Stimulated activated CD4-positive, alpha-beta T cell treated with anti-CD3 and anti-CD28 coated beads, TNF-alpha, amount 100 ng/mL, for 1 hour (primary cell): Measurements from ENCODE around the gene TJP2.
"Not testable (repeated sequence)": the region's sequence is repeated elsewhere in the genome, so short reads cannot be mapped to it uniquely, and the experiment has no call there.

ENCODE experiments used
- DNase-seq, 3 donors: peaks; one replicate each; pipeline ENCODE4 v3.0.0-alpha.2; 2020; ENCODE audit warnings: low read depth in 3 of 3, low spot score in 1 of 3

The TJP2 gene

DNA sequence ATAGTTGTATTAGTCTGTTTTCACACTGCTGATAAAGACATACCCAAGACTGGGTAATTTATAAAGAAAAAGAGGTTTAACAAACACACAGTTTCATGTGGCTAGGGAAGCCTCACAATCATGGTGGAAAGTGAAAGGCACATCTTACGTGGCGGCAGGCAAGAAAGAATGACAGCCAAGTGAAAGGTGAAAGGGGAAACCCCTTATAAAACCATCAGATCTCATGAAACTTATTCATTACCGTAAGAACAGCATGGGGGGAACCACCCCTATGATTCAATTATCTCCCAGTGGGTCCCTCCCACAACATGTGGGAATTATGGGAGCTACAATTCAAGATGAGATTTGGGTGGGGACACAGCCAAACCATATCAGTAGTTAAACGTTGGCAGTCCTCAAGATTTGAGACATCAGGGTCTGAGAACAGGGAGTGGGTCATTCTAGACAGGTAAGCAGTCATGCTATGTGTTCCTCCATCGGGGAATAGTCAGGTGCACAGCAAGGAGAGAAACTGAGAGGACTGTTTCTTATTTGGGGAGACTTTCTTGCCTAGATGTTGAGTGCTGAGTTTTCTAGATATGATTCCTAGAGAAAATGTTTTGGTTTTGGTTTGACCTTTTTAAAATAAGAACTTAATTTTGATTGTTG, 105.1 kb downstream of the TJP2 start:
- DNase-seq = no peak

- no peak for DNase-seq
These were observed 105.7 kb downstream of the TJP2 start for GRCh38 chr9:69279733-69280132.

- DNase-seq = no peak
These were observed 108.9 kb downstream of the TJP2 start for GRCh38 chr9:69283003-69283402.

DNA sequence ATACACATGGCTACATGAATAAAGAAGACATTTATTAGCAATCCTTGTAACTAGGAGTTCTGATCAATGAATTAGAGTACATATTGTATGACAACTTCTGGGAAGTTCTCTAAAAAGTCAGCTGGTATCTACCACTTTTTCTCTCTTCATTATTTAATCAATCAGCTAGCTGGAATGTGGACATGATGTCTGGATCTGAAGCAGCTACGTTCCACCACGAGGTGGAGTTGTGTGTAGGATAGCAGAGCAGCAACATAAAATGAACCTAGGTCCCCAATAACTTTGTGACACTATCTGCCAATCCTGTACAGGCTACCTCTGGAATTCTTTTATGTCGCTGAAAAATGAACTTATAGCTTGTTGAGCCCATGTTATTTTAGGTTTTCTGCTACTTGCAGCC, 118.0 kb downstream of the TJP2 start:
- DNase-seq = no peak

DNA sequence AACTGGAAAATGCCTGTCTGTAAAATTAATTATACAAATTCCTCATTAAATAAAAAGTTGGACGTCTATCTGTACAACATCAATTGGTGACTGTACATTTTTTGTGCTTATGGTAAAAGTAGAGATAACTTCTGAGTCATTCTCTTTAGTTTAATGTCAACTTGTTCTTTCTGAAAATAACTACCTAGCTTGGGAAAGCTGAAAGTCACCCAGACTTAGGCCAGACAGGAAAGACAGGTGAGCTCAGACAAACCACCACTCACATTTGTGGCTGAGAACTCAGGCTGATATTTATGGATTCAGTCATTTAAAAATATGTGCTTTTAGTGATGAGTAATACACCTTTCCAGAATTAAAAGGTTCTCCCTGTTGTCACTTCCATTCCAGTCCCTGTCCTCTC, 119.1 kb downstream of the TJP2 start:
- no peak for DNase-seq

DNA sequence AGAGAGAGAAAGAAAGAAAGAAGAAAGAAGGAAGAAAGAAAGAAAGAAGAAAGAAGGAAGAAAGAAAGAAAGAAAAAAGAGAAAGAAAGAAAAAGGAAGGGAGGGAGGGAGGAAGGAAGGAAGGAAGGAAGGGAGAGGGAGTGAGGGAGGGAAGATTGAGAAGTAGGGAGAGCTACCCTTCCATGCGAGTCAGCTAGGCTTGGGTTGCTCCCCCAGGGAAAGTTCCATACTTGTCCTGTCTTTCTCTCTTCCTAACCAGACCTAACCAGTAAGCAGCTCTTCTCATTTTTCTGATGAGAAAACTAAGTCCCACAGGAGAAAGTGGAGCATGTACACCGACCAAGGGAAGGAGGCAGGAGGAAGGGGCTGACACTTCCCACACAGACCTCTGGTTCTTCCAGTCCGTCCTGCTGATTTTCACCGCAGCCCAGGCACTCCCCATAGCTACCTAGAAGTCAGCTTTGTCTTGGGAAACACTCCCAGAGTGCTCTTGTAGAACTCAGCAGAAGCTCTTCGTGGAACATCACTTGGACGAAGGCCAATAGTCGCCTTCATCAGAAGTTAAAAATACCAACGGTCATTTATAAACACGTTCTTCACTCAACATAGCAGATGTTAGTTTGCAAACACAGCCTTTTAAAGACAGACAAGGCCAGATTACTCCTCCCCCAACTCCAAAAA, 121.9 kb downstream of the TJP2 start:
- DNase-seq = no peak

GRCh38 chr9:69297300-69297980, 123.4 kb downstream of the TJP2 start:
- no peak for DNase-seq

- no peak for DNase-seq
These were observed 125.2 kb downstream of the TJP2 start for GRCh38 chr9:69299315-69299714.

DNA sequence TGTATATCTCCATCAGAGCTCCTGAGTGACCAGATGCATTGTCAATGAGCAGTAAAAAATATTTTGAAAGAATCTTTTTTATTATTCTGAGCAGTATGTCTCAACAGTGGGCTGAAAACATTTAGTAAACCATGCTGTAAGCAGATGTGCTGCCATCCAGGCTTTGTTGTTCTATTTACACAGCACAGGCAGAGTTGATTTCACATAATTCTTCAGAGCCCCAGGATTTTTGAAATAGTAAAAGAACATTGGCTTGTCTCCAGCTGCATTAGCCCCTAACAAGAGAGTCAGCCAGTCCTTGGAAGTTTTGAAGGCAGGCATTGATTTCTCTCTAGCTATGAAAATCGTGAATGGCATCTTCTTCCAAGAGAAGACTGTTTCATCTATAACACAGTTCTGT, 125.7 kb downstream of the TJP2 start:
- no peak for DNase-seq

- no peak for DNase-seq
These were observed 129.3 kb downstream of the TJP2 start for GRCh38 chr9:69303331-69303730.

GRCh38 chr9:69306895-69307445, 132.9 kb downstream of the TJP2 start:
- DNase-seq = not testable (repeated sequence)

DNA sequence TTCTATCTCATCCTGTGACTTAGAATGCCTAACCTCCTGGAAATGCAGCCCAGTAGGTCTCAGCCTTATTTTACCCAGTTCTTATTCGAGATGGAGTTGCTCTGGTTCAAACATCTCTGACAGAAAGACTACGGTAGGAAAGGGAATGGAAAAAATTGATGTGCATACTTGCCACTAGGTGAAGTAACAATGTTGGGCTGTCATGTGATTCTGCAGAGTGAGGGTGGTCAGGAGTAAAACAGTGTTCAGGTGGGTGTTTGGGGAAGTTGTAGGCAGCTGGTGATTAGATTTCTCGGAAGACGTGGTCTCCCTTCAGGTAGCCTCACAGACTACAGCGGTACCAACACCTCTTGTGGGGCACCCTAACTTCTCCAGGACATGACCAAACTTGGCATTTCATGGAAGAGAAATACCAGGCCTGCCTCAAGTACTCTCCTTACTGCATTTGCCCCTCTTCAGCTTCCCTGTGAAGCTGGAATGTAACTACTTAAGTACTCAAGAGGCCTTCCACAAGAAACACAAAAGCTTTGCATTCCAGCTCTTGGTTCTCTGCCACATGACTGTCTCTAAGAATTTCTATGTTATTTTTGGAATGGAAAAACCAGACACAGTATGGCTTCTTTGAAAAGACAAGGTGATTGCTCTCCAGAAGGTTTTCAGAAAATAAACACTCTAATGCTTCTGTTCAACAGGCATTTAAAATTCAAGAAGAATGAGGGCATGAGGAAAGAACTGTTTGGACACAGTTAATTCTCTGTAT, 133.5 kb downstream of the TJP2 start:
- no peak for DNase-seq

DNA sequence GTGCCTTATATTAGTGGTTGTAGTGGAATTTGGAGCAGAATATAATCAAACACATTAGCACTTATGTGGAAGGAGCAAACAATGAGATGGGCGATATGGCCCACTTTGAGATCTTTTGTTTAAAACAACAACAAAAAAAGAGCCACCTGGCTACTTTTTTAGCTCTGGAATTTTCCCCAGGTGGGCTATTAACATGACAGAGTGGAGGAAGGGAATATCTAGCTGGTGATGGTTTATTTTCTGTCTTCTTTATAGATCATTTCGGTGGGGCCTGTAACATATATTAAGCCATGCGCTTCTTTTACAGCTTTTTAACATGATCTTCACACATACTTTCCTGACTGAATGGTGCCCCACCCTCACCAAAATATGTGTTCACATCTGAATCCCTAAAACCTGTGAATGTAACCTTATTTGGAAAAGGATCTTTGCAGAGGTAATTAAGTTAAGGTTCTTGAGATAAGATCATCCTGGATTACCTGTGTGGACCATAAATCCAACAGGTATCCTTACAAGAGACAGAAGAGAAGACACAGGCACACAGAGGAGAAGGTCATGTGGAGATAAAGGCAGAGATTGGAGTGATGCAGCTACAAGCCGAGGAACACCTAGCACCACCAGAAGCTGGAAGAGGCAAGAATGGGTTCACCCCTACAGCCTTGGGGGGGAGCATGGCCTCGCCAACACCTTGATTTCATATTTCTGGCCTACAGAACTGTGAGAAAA, 134.3 kb downstream of the TJP2 start:
- DNase-seq = no peak

DNA sequence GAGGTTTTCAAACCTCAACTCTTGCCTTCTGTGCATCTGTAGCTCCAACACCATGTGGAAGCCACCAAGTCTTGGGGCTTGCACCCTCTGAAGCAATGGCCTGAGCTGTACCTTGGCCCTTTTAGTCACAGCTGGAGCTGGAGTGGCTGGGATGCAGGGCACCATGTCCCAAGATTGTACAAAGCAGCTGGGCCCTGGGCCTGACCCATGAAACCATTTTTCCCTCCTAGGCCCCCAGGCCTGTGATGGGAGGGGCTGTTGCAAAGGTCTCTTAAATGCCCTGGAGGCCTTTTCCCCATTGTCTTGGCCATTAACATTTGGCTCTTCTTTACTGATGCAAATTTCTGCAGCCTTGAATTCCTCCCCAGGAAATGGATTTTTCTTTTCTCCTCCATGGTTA, 139.1 kb downstream of the TJP2 start:
- no peak for DNase-seq

GRCh38 chr9:69314547-69314946, 140.5 kb downstream of the TJP2 start:
- no peak for DNase-seq

- no peak for DNase-seq
These were observed 143.0 kb downstream of the TJP2 start for GRCh38 chr9:69317081-69317480.

- DNase-seq = no peak
These were observed 143.8 kb downstream of the TJP2 start for GRCh38 chr9:69317894-69318293.

DNA sequence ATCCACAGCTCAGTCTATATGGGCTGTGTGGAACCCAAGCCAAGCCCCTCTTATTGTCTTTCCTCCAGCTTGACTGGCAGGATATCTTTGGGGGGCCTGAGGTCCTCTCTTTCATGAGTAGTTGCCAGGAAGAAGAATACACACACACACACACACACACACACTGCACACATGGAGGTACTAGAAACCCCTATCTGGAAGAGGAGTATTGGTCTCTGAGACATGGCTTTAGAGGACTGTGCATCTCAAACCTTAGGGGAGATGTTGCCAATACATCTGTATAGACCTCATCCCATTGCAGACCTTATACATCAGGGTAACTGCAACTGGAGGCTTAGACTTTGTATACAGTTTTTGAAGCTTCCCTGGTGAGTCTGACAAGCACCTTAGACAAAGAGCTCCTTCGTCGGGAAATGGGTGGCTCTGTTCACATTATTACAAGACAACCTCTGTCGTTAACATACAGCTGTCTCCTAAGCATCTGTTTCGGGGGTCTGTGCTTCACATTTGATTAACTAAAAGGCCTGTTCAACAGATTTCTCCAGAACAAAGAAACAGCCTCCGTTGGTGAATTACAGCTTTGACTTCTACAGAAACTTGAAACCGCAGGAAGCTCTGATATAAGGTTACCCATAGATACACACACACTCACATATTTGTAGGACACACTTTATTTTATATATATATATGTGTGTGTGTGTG, 145.4 kb downstream of the TJP2 start:
- DNase-seq = no peak

DNA sequence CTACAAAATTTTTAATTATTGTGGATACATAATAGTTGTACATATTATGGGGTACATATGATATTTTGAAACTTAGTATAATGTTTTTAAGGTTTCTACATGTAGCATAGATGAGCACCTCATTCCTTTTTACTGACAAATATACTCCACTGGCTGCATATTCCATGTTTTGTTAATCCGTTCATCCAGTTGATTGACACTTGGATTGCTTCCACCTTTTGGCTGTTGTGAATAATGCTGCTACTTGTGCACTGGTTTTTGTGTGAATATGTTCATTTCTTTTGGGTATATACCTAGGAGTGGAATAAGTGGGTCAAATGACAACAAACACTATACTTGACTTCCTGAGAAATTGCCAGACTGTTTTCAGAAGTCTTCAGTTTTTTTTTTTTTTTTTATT, 148.2 kb downstream of the TJP2 start:
- no peak for DNase-seq

DNA sequence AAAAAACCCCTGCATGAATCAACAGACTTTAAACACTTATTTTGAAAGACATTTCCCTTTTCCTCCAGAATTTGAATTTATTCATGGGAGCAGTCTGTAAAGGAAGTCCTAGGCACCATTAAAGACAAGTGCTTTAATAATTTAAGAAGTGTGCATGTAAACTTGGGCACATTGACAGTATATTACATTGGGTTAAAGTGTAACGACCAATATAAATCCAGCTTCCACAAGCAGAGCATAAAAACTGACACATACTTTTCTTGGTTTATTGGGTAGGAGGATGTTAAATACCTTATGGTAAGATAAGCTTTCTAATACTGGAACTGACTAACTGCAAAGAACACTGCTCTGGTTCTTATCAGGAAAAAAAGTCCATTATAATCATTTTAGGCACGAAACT, 149.8 kb downstream of the TJP2 start:
- DNase-seq = no peak
